Measurements from ENCODE around the gene TNFRSF25.

The TNFRSF25 gene

GRCh38 chr1:6464514-6464836 lies 1.5 kb downstream of the TNFRSF25 start:
- H3K27me3 ChIP-seq (ENCODE audit: insufficient read depth, low read length), result 0 out of 2 replicates have a peak, but pooled peaks cover 20% of the 10 kb centered on the region
- H3K9ac ChIP-seq (ENCODE audit: low read length), result no peak overlapping the region
- H3K4me2 ChIP-seq (ENCODE audit: low read length), result no peak overlapping the region
- no peaks in the 10 kb centered on the region for H3K9me2 ChIP-seq (ENCODE audit: low read depth, low read length)
- no peak overlapping the region for H3K4me3 ChIP-seq (ENCODE audit: low read depth, low read length, poor library complexity, severe bottlenecking)
- no peaks in the 10 kb centered on the region for H3K36me3 ChIP-seq (ENCODE audit: insufficient read depth, low read length)
- H3F3A ChIP-seq (ENCODE audit: insufficient read depth, low read length), result no peaks in the 10 kb centered on the region
- no peaks in the 10 kb centered on the region for H3K9me3 ChIP-seq (ENCODE audit: low read length)
- no peak for TF ChIP-seq EZH2 (IDR thresholded peaks at IDR 0.05; ENCODE audit: borderline replicate concordance, low read length)
- no peak; the same call in 1 of the 2 replicates for TF ChIP-seq CTCF (IDR thresholded peaks at IDR 0.05; ENCODE audit: low read length)
- H2AFZ ChIP-seq (ENCODE audit: low read length), result no peak overlapping the region
- H3K27ac ChIP-seq (ENCODE audit: low read depth, low read length, poor library complexity, severe bottlenecking), result no peak overlapping the region
- H3K79me2 ChIP-seq (ENCODE audit: insufficient read depth, low read length), result no peaks in the 10 kb centered on the region
- H4K20me1 ChIP-seq (ENCODE audit: insufficient read depth, low read length), result no peaks in the 10 kb centered on the region
- H3K4me1 ChIP-seq (ENCODE audit: insufficient read depth, low read length, severe bottlenecking), result peaks cover 11% of the 10 kb centered on the region

GRCh38 chr1:6463120-6463412 lies 2.9 kb downstream of the TNFRSF25 start:
- no peaks in the 10 kb centered on the region for H3K79me2 ChIP-seq (ENCODE audit: insufficient read depth, low read length)
- H3K9me3 ChIP-seq (ENCODE audit: low read length), result no peaks in the 10 kb centered on the region
- no peak overlapping the region for H3K9ac ChIP-seq (ENCODE audit: low read length)
- H2AFZ ChIP-seq (ENCODE audit: low read length), result no peak overlapping the region
- no peak overlapping the region for H3K27ac ChIP-seq (ENCODE audit: low read depth, low read length, poor library complexity, severe bottlenecking)
- H3K9me2 ChIP-seq (ENCODE audit: low read depth, low read length), result no peaks in the 10 kb centered on the region
- H3K4me3 ChIP-seq (ENCODE audit: low read depth, low read length, poor library complexity, severe bottlenecking), result no peak overlapping the region
- peaks cover 11% of the 10 kb centered on the region for H3K4me1 ChIP-seq (ENCODE audit: insufficient read depth, low read length, severe bottlenecking)
- H3F3A ChIP-seq (ENCODE audit: insufficient read depth, low read length), result no peaks in the 10 kb centered on the region
- 0 out of 2 replicates have a peak, but pooled peaks cover 20% of the 10 kb centered on the region for H3K27me3 ChIP-seq (ENCODE audit: insufficient read depth, low read length)
- H4K20me1 ChIP-seq (ENCODE audit: insufficient read depth, low read length), result no peaks in the 10 kb centered on the region
- no peak overlapping the region for H3K4me2 ChIP-seq (ENCODE audit: low read length)
- no peak for TF ChIP-seq EZH2 (IDR thresholded peaks at IDR 0.05; ENCODE audit: borderline replicate concordance, low read length)
- no peak for TF ChIP-seq CTCF (IDR thresholded peaks at IDR 0.05; ENCODE audit: low read length)
- no peaks in the 10 kb centered on the region for H3K36me3 ChIP-seq (ENCODE audit: insufficient read depth, low read length)

GRCh38 chr1:6462412-6463119 lies 3.4 kb downstream of the TNFRSF25 start:
- Histone ChIP-seq H2AFZ (ENCODE audit: low read length) (no peak overlapping the region), H3K79me2 (ENCODE audit: insufficient read depth, low read length) (no peaks in the 10 kb centered on the region), H3K4me3 (ENCODE audit: low read depth, low read length, poor library complexity, severe bottlenecking) (no peak overlapping the region), H3K27ac (ENCODE audit: low read depth, low read length, poor library complexity, severe bottlenecking) (no peak overlapping the region), H3K9ac (ENCODE audit: low read length) (no peak overlapping the region), H4K20me1 (ENCODE audit: insufficient read depth, low read length) (no peaks in the 10 kb centered on the region), H3K9me3 (ENCODE audit: low read length) (no peaks in the 10 kb centered on the region), H3K9me2 (ENCODE audit: low read depth, low read length) (no peaks in the 10 kb centered on the region), H3F3A (ENCODE audit: insufficient read depth, low read length) (no peaks in the 10 kb centered on the region), H3K4me2 (ENCODE audit: low read length) (no peak overlapping the region), H3K36me3 (ENCODE audit: insufficient read depth, low read length) (no peaks in the 10 kb centered on the region), H3K4me1 (ENCODE audit: insufficient read depth, low read length, severe bottlenecking) (peaks cover 11% of the 10 kb centered on the region), H3K27me3 (ENCODE audit: insufficient read depth, low read length) (0 out of 2 replicates have a peak, but pooled peaks cover 20% of the 10 kb centered on the region)
- TF ChIP-seq EZH2 (IDR thresholded peaks at IDR 0.05; ENCODE audit: borderline replicate concordance, low read length) (no peak), CTCF (IDR thresholded peaks at IDR 0.05; ENCODE audit: low read length) (no peak)

Measured in OCI-LY1 (cell line).